SK-N-SH treated with all-trans-retinoic acid at 6 μM for 48 hours (cell line): ENCODE data around the gene DPYSL4.

Source experiments
- ATAC-seq: fragments of 200-7000 bp; cut with Tn5 transposase; 3 replicates; pipeline ENCODE4 v1.9.1; 2020; ENCODE audit warnings: mild to moderate bottlenecking, moderate library complexity
- ARNTL ChIP-seq: fragments of 450-650 bp; formaldehyde crosslinking; IDR thresholded peaks from 2 replicates; pipeline ENCODE4 v1.5.0; 2020; ENCODE audit warnings: low read depth, mild to moderate bottlenecking, moderate library complexity, borderline replicate concordance
- BACH2 ChIP-seq: fragments of 250-450 bp; sonication (Bioruptor Pico); IDR thresholded peaks from 2 replicates; pipeline ENCODE4 v1.9.0; 2021; ENCODE audit warnings: mild to moderate bottlenecking, borderline replicate concordance
- CREB5 ChIP-seq: fragments of 250-450 bp; sonication (Bioruptor Pico); IDR thresholded peaks from 2 replicates; pipeline ENCODE4 v1.5.1; 2020; ENCODE audit warnings: low read depth, mild to moderate bottlenecking, moderate library complexity
- CSDC2 ChIP-seq: fragments of 250-450 bp; sonication (Bioruptor Pico); IDR thresholded peaks from 2 replicates; pipeline ENCODE4 v1.5.0; 2020; ENCODE audit warnings: mild to moderate bottlenecking, moderate library complexity
- CSRNP3 ChIP-seq: fragments of 250-450 bp; sonication (Bioruptor Pico); IDR thresholded peaks from 2 replicates; pipeline ENCODE4 v1.5.1; 2021; ENCODE audit warnings: mild to moderate bottlenecking, moderate library complexity
- ESRRG ChIP-seq: fragments of 250-450 bp; sonication (Bioruptor Pico); IDR thresholded peaks from 2 replicates; pipeline ENCODE4 v1.6.1; 2021; ENCODE audit warnings: mild to moderate bottlenecking
- ISL1 ChIP-seq: fragments of 250-450 bp; sonication (Bioruptor Pico); IDR thresholded peaks from 2 replicates; pipeline ENCODE4 v2.1.2; 2022; ENCODE audit warnings: mild to moderate bottlenecking, moderate library complexity
- PATZ1 ChIP-seq: fragments of 250-450 bp; sonication (Bioruptor Pico); IDR thresholded peaks from 2 replicates; pipeline ENCODE4 v1.8.0; 2020; ENCODE audit warnings: mild to moderate bottlenecking, moderate library complexity, borderline replicate concordance
- POU6F1 ChIP-seq: fragments of 250-450 bp; sonication (Bioruptor Pico); IDR thresholded peaks from 2 replicates; pipeline ENCODE4 v1.8.0; 2021; ENCODE audit warnings: low read depth, mild to moderate bottlenecking, moderate library complexity, borderline replicate concordance
- PPARA ChIP-seq: fragments of 250-450 bp; sonication (Bioruptor Pico); IDR thresholded peaks from 2 replicates; pipeline ENCODE4 v1.5.0; 2020; ENCODE audit warnings: mild to moderate bottlenecking, borderline replicate concordance
- RARB ChIP-seq: fragments of 250-450 bp; sonication (Bioruptor Pico); IDR thresholded peaks from 2 replicates; pipeline ENCODE4 v1.8.0; 2021; ENCODE audit warnings: mild to moderate bottlenecking, moderate library complexity
- TOX ChIP-seq: fragments of 250-450 bp; sonication (Bioruptor Pico); IDR thresholded peaks from 2 replicates; pipeline ENCODE4 v1.8.0; 2021; ENCODE audit warnings: mild to moderate bottlenecking, moderate library complexity, borderline replicate concordance
- TSHZ2 ChIP-seq: fragments of 250-450 bp; sonication (Bioruptor Pico); IDR thresholded peaks from 2 replicates; pipeline ENCODE4 v1.5.0; 2020; ENCODE audit warnings: mild to moderate bottlenecking, moderate library complexity
- ZC3H10 ChIP-seq: fragments of 250-450 bp; sonication (Bioruptor Pico); IDR thresholded peaks from 2 replicates; pipeline ENCODE4 v1.5.1; 2021; ENCODE audit warnings: mild to moderate bottlenecking, moderate library complexity
- ZFP3 ChIP-seq: fragments of 250-450 bp; sonication (Bioruptor Pico); IDR thresholded peaks from 2 replicates; pipeline ENCODE4 v1.5.0; 2020; ENCODE audit warnings: mild to moderate bottlenecking, moderate library complexity
- ZFP30 ChIP-seq: fragments of 450-650 bp; formaldehyde crosslinking; IDR thresholded peaks from 2 replicates; pipeline ENCODE4 v1.5.0; 2022; ENCODE audit warnings: mild to moderate bottlenecking, moderate library complexity
- ZNF565 ChIP-seq: fragments of 450-650 bp; formaldehyde crosslinking; conservative IDR thresholded peaks from 2 replicates; pipeline ENCODE4 v1.5.0; 2020; ENCODE audit warnings: low read depth, mild to moderate bottlenecking, moderate library complexity
- ZNF70 ChIP-seq: fragments of 450-650 bp; formaldehyde crosslinking; IDR thresholded peaks from 2 replicates; pipeline ENCODE4 v1.5.0; 2020; ENCODE audit warnings: mild to moderate bottlenecking, moderate library complexity
- ZNF8 ChIP-seq: fragments of 450-650 bp; formaldehyde crosslinking; IDR thresholded peaks from 2 replicates; pipeline ENCODE4 v1.5.0; 2020; ENCODE audit warnings: mild to moderate bottlenecking, moderate library complexity

The DPYSL4 gene

GRCh38 chr10:132176623-132177500 is 9.9 kb upstream of the DPYSL4 start:
- TF ChIP-seq CSRNP3 (no peak), BACH2 (CRISPR knock-in tag) (no peak), POU6F1 (no peak), RARB (no peak), ZFP3 (CRISPR knock-in tag) (no peak), PATZ1 (CRISPR knock-in tag) (no peak), CREB5 (no peak), CSDC2 (CRISPR knock-in tag) (no peak), ZFP30 (no peak), TSHZ2 (no peak), TOX (no peak), PPARA (CRISPR knock-in tag) (no peak), ISL1 (no peak), ZC3H10 (CRISPR knock-in tag) (no peak), ZNF8 (CRISPR knock-in tag) (no peak), ARNTL (CRISPR knock-in tag) (no peak), ZNF565 (CRISPR knock-in tag) (no peak)
- ATAC-seq, result no peak

GRCh38 chr10:132178046-132178445 is 8.7 kb upstream of the DPYSL4 start:
- ATAC-seq, result no peak
- TF ChIP-seq ZNF8 (CRISPR knock-in tag) (no peak), ZFP30 (no peak), CSRNP3 (no peak), CSDC2 (CRISPR knock-in tag) (no peak), PATZ1 (CRISPR knock-in tag) (no peak), RARB (no peak), ESRRG (CRISPR knock-in tag) (no peak), CREB5 (no peak), ZNF70 (no peak)
